CD4-positive, CD25-positive, alpha-beta regulatory T cell (primary cell): Measurements from ENCODE around the gene USP32. TPM values are rescaled to one million over a fixed set of nuclear protein-coding genes. Genes with fewer than 3 reads are reported as not detected.
A peak's percentile ranks its signal among the peaks of the same experiment; 100 is the strongest.
"Not testable (repeated sequence)": the region's sequence is repeated elsewhere in the genome, so short reads cannot be mapped to it uniquely, and the experiment has no call there.

Experiments used
- ATAC-seq, 2 donors: fragments of 150-1000 bp; cut with Tn5 transposase; one replicate each; pipeline ENCODE4 v1.10.0; 2021; ENCODE audit warnings: low read depth in 2 of 2, moderate number of reproducible peaks in 2 of 2, moderate library complexity in 1 of 2
- DNase-seq, 3 donors: peaks; one replicate each; pipeline versions ENCODE4 v3.0.0 to v3.0.0-alpha.2; 2012 to 2022; ENCODE audit warnings: mixed read lengths in 1 of 3
- H3K27ac ChIP-seq: one replicate; pipeline ENCODE4 v1.7.0; 2013; ENCODE audit warnings: mild to moderate bottlenecking, low read length; ENCODE audit not compliant: insufficient read depth, poor library complexity, severe bottlenecking
- H3K27me3 ChIP-seq: one replicate; pipeline ENCODE4 v1.7.0; 2013; ENCODE audit warnings: low read length; ENCODE audit not compliant: control insufficient read depth, insufficient read depth
- H3K36me3 ChIP-seq: one replicate; pipeline ENCODE4 v1.7.0; 2013; ENCODE audit warnings: mild to moderate bottlenecking, low read length, moderate library complexity; ENCODE audit not compliant: control insufficient read depth, insufficient read depth
- H3K4me1 ChIP-seq: 2 replicates; pipeline ENCODE4 v1.7.0; 2013; ENCODE audit warnings: mild to moderate bottlenecking, low read length; ENCODE audit not compliant: insufficient read depth, control insufficient read depth, poor library complexity, severe bottlenecking
- H3K4me3 ChIP-seq: one replicate; pipeline ENCODE4 v1.7.0; 2013; ENCODE audit warnings: low read depth, mild to moderate bottlenecking, low read length, moderate library complexity
- H3K9me3 ChIP-seq, 2 experiments: 1 replicate in 1 of 2; 2 replicates in 1 of 2; pipeline ENCODE4 v1.7.0; 2013; ENCODE audit warnings: low read length in 2 of 2, mild to moderate bottlenecking in 1 of 2, moderate library complexity in 1 of 2; ENCODE audit not compliant: control insufficient read depth in 2 of 2
- H3K27ac Mint-ChIP-seq, 3 donors: one replicate each; pipeline ENCODE4 v1.8.0; 2020 to 2022; ENCODE audit warnings: mild to moderate bottlenecking in 3 of 3, mixed read lengths in 3 of 3, moderate library complexity in 2 of 3
- H3K27me3 Mint-ChIP-seq: one replicate; pipeline ENCODE4 v1.8.0; 2022; ENCODE audit warnings: mild to moderate bottlenecking, mixed read lengths
- H3K36me3 Mint-ChIP-seq: one replicate; pipeline ENCODE4 v1.8.0; 2020; ENCODE audit warnings: mixed read lengths
- H3K4me1 Mint-ChIP-seq, 4 donors: one replicate each; pipeline ENCODE4 v1.8.0; 2020 to 2022; ENCODE audit warnings: mixed read lengths in 4 of 4, mild to moderate bottlenecking in 1 of 4
- H3K4me3 Mint-ChIP-seq, 4 donors: one replicate each; pipeline ENCODE4 v1.8.0; 2020 to 2022; ENCODE audit warnings: mild to moderate bottlenecking in 4 of 4, mixed read lengths in 4 of 4, moderate library complexity in 3 of 4
- H3K9me3 Mint-ChIP-seq, 7 donors: one replicate each; pipeline ENCODE4 v1.8.0; 2020 to 2022; ENCODE audit warnings: mixed read lengths in 7 of 7, mild to moderate bottlenecking in 3 of 7, moderate library complexity in 2 of 7
- polyA plus RNA-seq, 4 donors: library from polyadenylated mRNA; unstranded; fragments of 300-500 nt; fragmentation: Illumina TruSeq; gene quantifications; one replicate each; pipeline ENCODE4 v1.2.3, GENCODE V29; 2021
- total RNA-seq: library from RNA; stranded (reverse); gene quantifications from one replicate; pipeline ENCODE4 v1.2.3, GENCODE V29; 2022

Gene USP32
- total and polyA plus RNA-seq, 5 donors from 2014 or later: 6.1 to 47.0 (median 7.5) TPM

GRCh38 chr17:60231691-60232090, 160.2 kb downstream of the USP32 start:
- Histone ChIP-seq H3K27ac (no peak overlapping the region), H3K4me3 (no peak overlapping the region), H3K36me3 (peaks cover 7% of the 10 kb centered on the region), H3K9me3 (no peaks in the 10 kb centered on the region), H3K27me3 (no peaks in the 10 kb centered on the region), H3K4me1 (no peaks in the 10 kb centered on the region)
- Mint-ChIP-seq H3K4me3 (no peak overlapping the region), H3K36me3 (peaks cover 12% of the 10 kb centered on the region), H3K4me1 (peaks cover 0 to 4% (median 1%) of the 10 kb centered on the region in 4 donors), H3K9me3 (no peaks in the 10 kb centered on the region), H3K27ac (peak overlapping the region in 1 of 3 donors; percentile 62), H3K27me3 (no peaks in the 10 kb centered on the region)
- ATAC-seq (no peak), DNase-seq (no peak)

GRCh38 chr17:60231234-60231633, 160.7 kb downstream of the USP32 start:
- Histone ChIP-seq H3K27me3 (no peaks in the 10 kb centered on the region), H3K4me1 (no peaks in the 10 kb centered on the region), H3K27ac (no peak overlapping the region), H3K36me3 (peaks cover 7% of the 10 kb centered on the region), H3K9me3 (no peaks in the 10 kb centered on the region), H3K4me3 (no peak overlapping the region)
- Mint-ChIP-seq H3K27ac (peak overlapping the region in 1 of 3 donors; percentile 62), H3K9me3 (no peaks in the 10 kb centered on the region), H3K27me3 (no peaks in the 10 kb centered on the region), H3K4me3 (no peak overlapping the region), H3K4me1 (peaks cover 0 to 4% (median 1%) of the 10 kb centered on the region in 4 donors), H3K36me3 (peaks cover 12% of the 10 kb centered on the region)
- DNase-seq (peak in 1 of 3 donors; percentile 34), ATAC-seq (no peak)

GRCh38 chr17:60230358-60230757, 161.6 kb downstream of the USP32 start:
- DNase-seq: no peak
- Mint-ChIP-seq H3K36me3 (peaks cover 14% of the 10 kb centered on the region), H3K27me3 (no peaks in the 10 kb centered on the region), H3K9me3 (no peaks in the 10 kb centered on the region), H3K4me3 (no peak overlapping the region), H3K27ac (no peak overlapping the region), H3K4me1 (peaks cover 0 to 4% (median 1%) of the 10 kb centered on the region in 4 donors)
- no peaks in the 10 kb centered on the region for H3K27me3 ChIP-seq
- peaks cover 2% of the 10 kb centered on the region for H3K36me3 ChIP-seq
- no peaks in the 10 kb centered on the region for H3K4me1 ChIP-seq
- no peak overlapping the region for H3K27ac ChIP-seq
- H3K9me3 ChIP-seq: no peaks in the 10 kb centered on the region
- ATAC-seq: no peak
- H3K4me3 ChIP-seq: no peak overlapping the region

GRCh38 chr17:60229188-60229802, 162.6 kb downstream of the USP32 start:
- Histone ChIP-seq H3K9me3 (no peaks in the 10 kb centered on the region), H3K4me1 (no peaks in the 10 kb centered on the region), H3K4me3 (no peak overlapping the region), H3K36me3 (peaks cover 9% of the 10 kb centered on the region), H3K27ac (no peak overlapping the region), H3K27me3 (no peaks in the 10 kb centered on the region)
- peaks cover 7% of the 10 kb centered on the region for H3K36me3 Mint-ChIP-seq
- no peaks in the 10 kb centered on the region for H3K9me3 Mint-ChIP-seq
- H3K4me3 Mint-ChIP-seq: no peak overlapping the region
- peak overlapping the region in 1 of 3 donors; percentile 4 for H3K27ac Mint-ChIP-seq
- DNase-seq (peak in 1 of 3 donors; percentile 41), ATAC-seq (no peak)
- peaks cover 0 to 3% (median 0%) of the 10 kb centered on the region in 4 donors for H3K4me1 Mint-ChIP-seq
- H3K27me3 Mint-ChIP-seq: no peaks in the 10 kb centered on the region

DNA sequence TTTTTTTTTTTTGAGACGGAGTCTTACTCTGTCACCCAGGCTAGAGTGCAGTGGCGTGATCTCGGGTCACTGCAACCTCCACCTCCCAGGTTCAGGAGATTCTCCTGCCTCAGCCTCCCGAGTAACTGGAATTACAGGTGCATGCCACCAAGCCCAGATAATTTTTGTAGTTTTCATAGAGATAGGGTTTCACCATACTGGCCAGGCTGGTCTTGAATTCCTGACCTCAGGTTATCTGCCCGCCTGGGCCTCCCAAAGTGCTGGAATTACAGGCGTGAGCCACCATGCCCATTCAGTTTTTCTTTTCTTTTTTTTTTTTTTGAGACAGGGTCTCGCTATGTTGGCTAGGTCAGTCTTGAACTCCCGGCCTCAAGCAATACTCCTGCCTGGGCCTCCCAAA, 164.7 kb downstream of the USP32 start:
- H3K4me1 Mint-ChIP-seq: not testable (repeated sequence)

DNA sequence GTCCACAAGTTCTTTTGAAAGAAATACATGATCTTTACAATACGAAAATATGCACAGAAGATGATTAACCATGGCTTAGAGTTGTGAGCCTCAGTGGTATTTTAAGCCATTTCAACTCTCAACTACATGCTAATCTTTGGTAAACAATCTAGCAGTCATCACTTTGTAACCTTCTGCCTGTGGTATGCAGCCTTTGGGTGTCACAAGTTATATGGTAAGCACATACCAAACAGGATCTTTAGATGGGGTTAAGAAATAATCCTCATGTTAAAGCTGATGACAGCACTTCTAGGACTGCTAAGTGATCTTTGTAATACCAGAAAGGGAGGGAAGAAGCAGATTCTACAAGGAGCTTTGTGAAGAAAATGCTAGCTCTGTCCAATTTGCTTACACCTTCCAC, 167.9 kb downstream of the USP32 start:
- H3K36me3 Mint-ChIP-seq: peaks cover 20% of the 10 kb centered on the region
- Histone ChIP-seq H3K9me3 (no peaks in the 10 kb centered on the region), H3K4me3 (no peak overlapping the region), H3K36me3 (peaks cover 36% of the 10 kb centered on the region), H3K27me3 (no peaks in the 10 kb centered on the region), H3K27ac (no peak overlapping the region), H3K4me1 (no peaks in the 10 kb centered on the region)
- H3K9me3 Mint-ChIP-seq: no peaks in the 10 kb centered on the region
- ATAC-seq (no peak), DNase-seq (no peak)
- H3K27me3 Mint-ChIP-seq: no peaks in the 10 kb centered on the region
- no peak overlapping the region for H3K4me3 Mint-ChIP-seq
- peak overlapping the region in 1 of 3 donors; percentile 36 for H3K27ac Mint-ChIP-seq
- H3K4me1 Mint-ChIP-seq: no peaks in the 10 kb centered on the region

More for the DNA sequence above, 164.7 kb downstream of the USP32 start:
- H3K9me3 Mint-ChIP-seq, H3K4me1 ChIP-seq, H3K9me3 ChIP-seq, ATAC-seq, H3K27me3 Mint-ChIP-seq, H3K27me3 ChIP-seq, H3K27ac ChIP-seq, H3K27ac Mint-ChIP-seq, H3K4me3 Mint-ChIP-seq, DNase-seq, H3K4me3 ChIP-seq: not testable (repeated sequence)
- peaks cover 12% of the 10 kb centered on the region for H3K36me3 Mint-ChIP-seq
- H3K36me3 ChIP-seq: peaks cover 22% of the 10 kb centered on the region

DNA sequence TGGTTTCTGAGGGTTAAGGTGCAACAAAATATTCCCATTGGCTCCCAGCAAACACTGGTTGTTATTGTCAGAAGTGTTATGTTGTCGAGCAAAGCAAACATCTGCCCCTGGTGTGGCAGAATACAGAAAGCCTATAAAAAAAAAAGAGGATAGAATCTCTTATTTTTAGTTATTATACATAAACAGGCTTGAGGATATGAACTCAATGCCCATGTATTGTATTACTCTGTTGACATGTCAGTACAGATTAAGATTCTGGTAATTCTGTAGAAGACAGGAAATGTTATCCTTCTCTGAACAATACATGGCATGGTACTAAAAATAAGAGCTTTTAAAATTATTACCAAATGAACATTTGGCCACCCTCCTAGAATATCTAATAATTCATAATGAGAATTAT, 168.5 kb downstream of the USP32 start:
- H3K9me3 Mint-ChIP-seq: no peaks in the 10 kb centered on the region
- H3K27ac Mint-ChIP-seq: no peak overlapping the region
- no peaks in the 10 kb centered on the region for H3K4me1 Mint-ChIP-seq
- no peak overlapping the region for H3K4me3 ChIP-seq
- no peaks in the 10 kb centered on the region for H3K4me1 ChIP-seq
- H3K4me3 Mint-ChIP-seq: no peak overlapping the region
- peaks cover 36% of the 10 kb centered on the region for H3K36me3 ChIP-seq
- no peak for ATAC-seq
- peaks cover 20% of the 10 kb centered on the region for H3K36me3 Mint-ChIP-seq
- no peaks in the 10 kb centered on the region for H3K27me3 Mint-ChIP-seq
- H3K27me3 ChIP-seq: no peaks in the 10 kb centered on the region
- DNase-seq: no peak
- no peak overlapping the region for H3K27ac ChIP-seq
- H3K9me3 ChIP-seq: no peaks in the 10 kb centered on the region

DNA sequence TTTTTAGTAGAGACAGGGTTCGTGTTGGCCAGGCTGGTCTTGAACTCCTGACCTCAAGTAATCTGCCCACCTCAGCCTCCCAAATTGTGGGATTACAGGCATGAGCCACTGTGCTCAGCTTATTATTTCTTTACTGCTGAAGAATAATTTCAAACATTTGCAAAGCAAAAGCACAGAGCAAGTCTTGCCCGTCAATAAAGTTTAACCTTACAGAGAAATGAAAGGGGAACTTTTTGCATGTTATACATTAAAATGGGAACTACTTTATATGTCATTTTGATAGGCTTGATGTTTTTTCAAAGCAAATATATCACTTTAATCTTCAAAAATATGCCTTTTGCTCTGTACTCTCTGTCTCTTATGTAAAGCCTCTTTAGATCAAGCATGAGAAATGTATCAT, 173.2 kb downstream of the USP32 start:
- H3K4me3 Mint-ChIP-seq, DNase-seq, H3K27me3 ChIP-seq, H3K27me3 Mint-ChIP-seq, H3K4me1 Mint-ChIP-seq, H3K27ac ChIP-seq, ATAC-seq, H3K9me3 Mint-ChIP-seq, H3K27ac Mint-ChIP-seq, H3K4me1 ChIP-seq, H3K9me3 ChIP-seq, H3K4me3 ChIP-seq: not testable (repeated sequence)
- peaks cover 21% of the 10 kb centered on the region for H3K36me3 ChIP-seq
- H3K36me3 Mint-ChIP-seq: peaks cover 15% of the 10 kb centered on the region
